HCT116 (cell line): ENCODE data around the gene KRT5. TPM values are rescaled to one million over a fixed set of nuclear protein-coding genes. Genes with fewer than 3 reads are reported as not detected.

ENCODE experiments used
- ATAC-seq: fragments of 200-7000 bp; cut with Tn5 transposase; 2 replicates; pipeline ENCODE4 v1.9.1; 2020; ENCODE audit warnings: mild to moderate bottlenecking, moderate library complexity
- BruUV-seq: library from RNA; stranded (reverse); fragments of 400-500 nt; replicated peaks from 2 replicates; lab custom pipeline; 2021; lab: Mats Ljungman, UMichigan
- CTCF ChIA-PET: fragments of 300-600 bp; sonication (Branson Sonifier 250); formaldehyde crosslinking; loops from one replicate; lab custom pipeline; 2021; ENCODE audit warnings: antibody characterized with exemption; lab: Charles Lee
- POLR2A ChIA-PET: fragments of 300-600, 350-600 bp; sonication (Branson Sonifier 250); formaldehyde crosslinking; loops from one replicate; lab custom pipeline; 2021; ENCODE audit warnings: antibody characterized with exemption; lab: Charles Lee
- RAD21 ChIA-PET, 2 experiments: fragments of 300-600 bp; sonication (Branson Sonifier 250); formaldehyde crosslinking; loops; one replicate each; lab custom pipeline; 2023; ENCODE audit warnings: low total read pairs in 2 of 2; ENCODE audit not compliant: uncharacterized antibody in 2 of 2, unreplicated experiment in 2 of 2, low non-redundant PET in 1 of 2; lab: Charles Lee
- DNase-seq: peaks from one replicate; pipeline ENCODE4 v3.0.0-alpha.2; 2010; ENCODE audit warnings: low read depth, low spot score
- H2AFZ ChIP-seq: fragments of 200-600 bp; shearing (Covaris generic), sonication (generic); 2 replicates; pipeline ENCODE4 v1.6.1; 2017; ENCODE audit warnings: low read depth, mixed run types, mixed read lengths, antibody characterized with exemption, low read length; ENCODE audit not compliant: poor library complexity, severe bottlenecking
- H3K27ac ChIP-seq: 2 replicates; pipeline ENCODE4 v1.5.1; 2012; ENCODE audit warnings: low read depth, low read length
- H3K27me3 ChIP-seq: fragments of 200-600 bp; sonication (generic); 2 replicates; pipeline ENCODE4 v1.6.1; 2016; ENCODE audit warnings: mixed run types, low read length, mixed read lengths; ENCODE audit not compliant: insufficient read depth
- H3K36me3 ChIP-seq, 2 experiments: fragments of 200-500 bp in 1 of 2; fragments of 200-600 bp in 1 of 2; sonication (Bioruptor generic) in 1 of 2; sonication (generic) in 1 of 2; 2 replicates each; pipeline versions ENCODE4 v1.5.1 to v1.6.1; 2014 to 2016; ENCODE audit warnings: low read length in 2 of 2, inconsistent platforms in 1 of 2, mixed read lengths in 1 of 2, mixed run types in 1 of 2; ENCODE audit not compliant: insufficient read depth in 2 of 2, control insufficient read depth in 1 of 2
- H3K4me1 ChIP-seq, 2 experiments: fragments of 200-600 bp in 1 of 2; sonication (generic) in 1 of 2; 2 replicates each; pipeline versions ENCODE4 v1.5.1 to v1.6.1; 2012 to 2017; ENCODE audit warnings: low read length in 2 of 2, inconsistent platforms in 1 of 2, mild to moderate bottlenecking in 1 of 2, mixed read lengths in 1 of 2, mixed run types in 1 of 2, moderate library complexity in 1 of 2; ENCODE audit not compliant: insufficient read depth in 2 of 2, control insufficient read depth in 1 of 2
- H3K4me2 ChIP-seq: fragments of 200-600 bp; sonication (generic); 2 replicates; pipeline ENCODE4 v1.6.1; 2017; ENCODE audit warnings: mixed run types, low read length, mixed read lengths
- H3K4me3 ChIP-seq, 2 experiments: fragments of 200-600 bp in 1 of 2; sonication (generic) in 1 of 2; replicated peaks in 1 of 2; 2 replicates each; pipeline ENCODE4 v1.5.1; 2011 to 2016; ENCODE audit warnings: low read length in 2 of 2, control low read depth in 1 of 2, low read depth in 1 of 2, mild to moderate bottlenecking in 1 of 2, mixed read lengths in 1 of 2, mixed run types in 1 of 2
- H3K79me2 ChIP-seq: fragments of 200-600 bp; sonication (generic); 2 replicates; pipeline ENCODE4 v1.6.1; 2017; ENCODE audit warnings: mild to moderate bottlenecking, mixed run types, low read length, moderate library complexity, mixed read lengths; ENCODE audit not compliant: insufficient read depth
- H3K9ac ChIP-seq: fragments of 200-600 bp; sonication (generic); 2 replicates; pipeline ENCODE4 v1.6.1; 2016; ENCODE audit warnings: low read length, mixed read lengths
- H3K9me2 ChIP-seq: fragments of 200-600 bp; sonication (generic), shearing (Covaris generic); 2 replicates; pipeline ENCODE4 v1.6.1; 2017; ENCODE audit warnings: mixed run types, mild to moderate bottlenecking, moderate library complexity; ENCODE audit not compliant: insufficient read depth
- H3K9me3 ChIP-seq, 2 experiments: fragments of 200-500 bp in 1 of 2; fragments of 200-600 bp in 1 of 2; sonication (Bioruptor generic) in 1 of 2; sonication (generic) in 1 of 2; 2 replicates each; pipeline ENCODE4 v1.6.1; 2014 to 2017; ENCODE audit warnings: low read length in 2 of 2, mixed read lengths in 2 of 2, inconsistent platforms in 1 of 2, low read depth in 1 of 2, mild to moderate bottlenecking in 1 of 2, mixed run types in 1 of 2, moderate library complexity in 1 of 2; ENCODE audit not compliant: control insufficient read depth in 1 of 2, insufficient read depth in 1 of 2
- H4K20me1 ChIP-seq: fragments of 200-600 bp; sonication (generic), shearing (Covaris generic); 2 replicates; pipeline ENCODE4 v1.6.1; 2017; ENCODE audit warnings: mixed run types, mild to moderate bottlenecking, moderate library complexity; ENCODE audit not compliant: insufficient read depth
- ATF3 ChIP-seq: IDR thresholded peaks from 2 replicates; pipeline ENCODE4 v1.6.1; 2012
- ELF1 ChIP-seq: IDR thresholded peaks from 2 replicates; pipeline ENCODE4 v1.6.1; 2012; ENCODE audit warnings: low read depth, borderline replicate concordance
- EZH2 ChIP-seq: fragments of 200-600 bp; sonication (generic); IDR thresholded peaks from 2 replicates; pipeline ENCODE4 v1.6.1; 2017; ENCODE audit warnings: antibody characterized with exemption, mixed run types
- MAX ChIP-seq: IDR thresholded peaks from 2 replicates; pipeline ENCODE4 v1.6.1; 2012
- POLR2A ChIP-seq: IDR thresholded peaks from 2 replicates; pipeline ENCODE4 v1.7.0; 2011; ENCODE audit warnings: borderline replicate concordance; ENCODE audit not compliant: insufficient read depth, insufficient read length; ENCODE audit errors: extremely low read depth
- RAD21 ChIP-seq: IDR thresholded peaks from 2 replicates; pipeline ENCODE4 v1.6.1; 2012; ENCODE audit warnings: low read depth, mild to moderate bottlenecking
- REST ChIP-seq: IDR thresholded peaks from 2 replicates; pipeline ENCODE4 v1.6.1; 2012; ENCODE audit warnings: low read depth
- SIN3A ChIP-seq: IDR thresholded peaks from 2 replicates; pipeline ENCODE4 v1.6.1; 2012; ENCODE audit warnings: low read depth
- YY1 ChIP-seq: IDR thresholded peaks from 2 replicates; pipeline ENCODE4 v1.6.1; 2011; ENCODE audit warnings: low read length, low read depth, moderate library complexity, mild to moderate bottlenecking; ENCODE audit not compliant: insufficient replicate concordance; ENCODE audit errors: extremely low read depth
- ZFX ChIP-seq: fragments of 450-650 bp; IDR thresholded peaks from 2 replicates; pipeline ENCODE4 v1.6.1; 2017
- intact Hi-C: fragments of 100-400 bp; cut with micrococcal nuclease; formaldehyde crosslinking; loops from 2 replicates; pipeline ENCODE4 v1.10.0; 2022
- total RNA-seq: library from RNA; stranded (reverse); gene quantifications from one replicate; pipeline ENCODE4 v1.2.1, GENCODE V29; 2021; ENCODE audit not compliant: unreplicated experiment

Gene KRT5
- total RNA-seq, 1 experiment from 2014 or later, result 0.44 TPM

GRCh38 chr12:52518574-52519386 is 1.4 kb downstream of the KRT5 start:
- Histone ChIP-seq H3K9me2 (no peaks in the 10 kb centered on the region), H3K27me3 (no peaks in the 10 kb centered on the region), H3K9ac (no peak overlapping the region), H3K79me2 (no peaks in the 10 kb centered on the region), H3K4me2 (no peak overlapping the region), H4K20me1 (no peaks in the 10 kb centered on the region), H3K9me3 (no peaks in the 10 kb centered on the region), H3K36me3 (no peaks in the 10 kb centered on the region), H3K4me1 (peaks cover 31 to 50% of the 10 kb centered on the region in 2 experiments), H2AFZ (no peak overlapping the region), H3K27ac (no peak overlapping the region), H3K4me3 (no peak overlapping the region)
- ChIA-PET CTCF (no interaction called here), RAD21 (no interaction called here), POLR2A (no interaction called here)
- ATAC-seq, result no peak
- TF ChIP-seq RAD21 (no peak), POLR2A (no peak)
- intact Hi-C loops, result no loop called here
- no peak for DNase-seq
- BruUV-seq, result no TSS peak

GRCh38 chr12:52517888-52518287 is 2.3 kb downstream of the KRT5 start:
- ATAC-seq (no peak), DNase-seq (no peak)
- H3K79me2 ChIP-seq, result no peaks in the 10 kb centered on the region
- ChIA-PET RAD21 (no interaction called here), POLR2A (no interaction called here), CTCF (no interaction called here)
- no peak overlapping the region for H3K9ac ChIP-seq
- no peak overlapping the region for H2AFZ ChIP-seq
- no peaks in the 10 kb centered on the region for H3K27me3 ChIP-seq
- no peak overlapping the region for H3K27ac ChIP-seq
- BruUV-seq, result no TSS peak
- no peaks in the 10 kb centered on the region for H4K20me1 ChIP-seq
- peaks cover 23 to 41% of the 10 kb centered on the region in 2 experiments for H3K4me1 ChIP-seq
- intact Hi-C loops, result no loop called here
- H3K9me2 ChIP-seq, result no peaks in the 10 kb centered on the region
- no peaks in the 10 kb centered on the region for H3K9me3 ChIP-seq
- no peak overlapping the region for H3K4me2 ChIP-seq
- no peaks in the 10 kb centered on the region for H3K36me3 ChIP-seq
- TF ChIP-seq ELF1, result no peak
- no peak for TF ChIP-seq REST
- TF ChIP-seq POLR2A, result no peak
- no peak for TF ChIP-seq SIN3A
- no peak for TF ChIP-seq ATF3
- TF ChIP-seq YY1, result no peak
- TF ChIP-seq EZH2, result no peak
- no peak for TF ChIP-seq ZFX
- no peak for TF ChIP-seq RAD21
- TF ChIP-seq MAX, result no peak
- H3K4me3 ChIP-seq, result no peak overlapping the region
